Hypothalamus (tissue), 51 donors: ENCODE results near the gene CYFIP2.
"Not testable (repeated sequence)": the region's sequence is repeated elsewhere in the genome, so short reads cannot be mapped to it uniquely, and the experiment has no call there.

ENCODE experiments used
- DNase-seq, 51 donors: peaks; one replicate each; lab custom pipeline; 2025; lab: John Stamatoyannopoulos, UW

The CYFIP2 gene

GRCh38 chr5:157384971-157385709 is 119.2 kb downstream of the CYFIP2 start:
- peak in 1 of 51 donors; percentile 18 for DNase-seq

GRCh38 chr5:157387041-157387563 is 121.2 kb downstream of the CYFIP2 start:
- DNase-seq: no peak

- DNase-seq: peak in 12 of 51 donors; percentile 6 to 52 (median 26)
These were observed 121.8 kb downstream of the CYFIP2 start for GRCh38 chr5:157387683-157388093.

GRCh38 chr5:157388111-157388710 is 122.3 kb downstream of the CYFIP2 start:
- no peak for DNase-seq

GRCh38 chr5:157389103-157389502 is 123.2 kb downstream of the CYFIP2 start:
- no peak for DNase-seq

- no peak for DNase-seq
These were observed 124.2 kb downstream of the CYFIP2 start for GRCh38 chr5:157390133-157390532.

- no peak for DNase-seq
These were observed 124.8 kb downstream of the CYFIP2 start for GRCh38 chr5:157390551-157391297.

- DNase-seq: no peak
These were observed 132.4 kb downstream of the CYFIP2 start for GRCh38 chr5:157398305-157398704.

- no peak for DNase-seq
These were observed 135.0 kb downstream of the CYFIP2 start for GRCh38 chr5:157400741-157401495.

GRCh38 chr5:157415838-157416237 is 149.9 kb downstream of the CYFIP2 start:
- no peak for DNase-seq

GRCh38 chr5:157419521-157419920 is 153.6 kb downstream of the CYFIP2 start:
- DNase-seq: not testable (repeated sequence)

GRCh38 chr5:157429920-157430319 is 164.0 kb downstream of the CYFIP2 start:
- DNase-seq: not testable (repeated sequence)

- DNase-seq: peak in 9 of 51 donors; percentile 20 to 84 (median 28)
These were observed 165.7 kb downstream of the CYFIP2 start for GRCh38 chr5:157431544-157432200.

GRCh38 chr5:157434096-157434495 is 168.2 kb downstream of the CYFIP2 start:
- no peak for DNase-seq

GRCh38 chr5:157443041-157443549 is 177.2 kb downstream of the CYFIP2 start:
- DNase-seq: no peak

GRCh38 chr5:157444224-157444623 is 178.3 kb downstream of the CYFIP2 start:
- no peak for DNase-seq
